Mucosa of descending colon (tissue), 3 donors: ENCODE data around the gene SLIT3. TPM values are rescaled to one million over a fixed set of nuclear protein-coding genes. Genes with fewer than 3 reads are reported as not detected.

Experiments used
- ATAC-seq: fragments of 200-7000 bp; cut with Tn5 transposase; one replicate; pipeline ENCODE4 v1.9.1; 2020; ENCODE audit warnings: mild to moderate bottlenecking, moderate library complexity
- DNase-seq, 3 donors: peaks; one replicate each; pipeline ENCODE4 v3.0.0-alpha.2; 2020
- H3K36me3 ChIP-seq: fragments of 200-600 bp; one replicate; pipeline ENCODE4 v1.8.0; 2021; ENCODE audit warnings: low read depth, mild to moderate bottlenecking
- H3K4me1 ChIP-seq: fragments of 200-600 bp; one replicate; pipeline ENCODE4 v1.8.0; 2021; ENCODE audit warnings: low read depth, mild to moderate bottlenecking
- H3K4me3 ChIP-seq: fragments of 200-600 bp; one replicate; pipeline ENCODE4 v1.8.0; 2021; ENCODE audit warnings: mild to moderate bottlenecking
- H3K9me3 ChIP-seq: fragments of 200-600 bp; one replicate; pipeline ENCODE4 v1.8.0; 2021; ENCODE audit warnings: mild to moderate bottlenecking
- CTCF ChIP-seq: fragments of 200-600 bp; IDR thresholded peaks from one replicate; pipeline ENCODE4 v1.8.0; 2022; ENCODE audit warnings: antibody characterized with exemption, mild to moderate bottlenecking
- intact Hi-C, 2 donors: fragments of 100-400 bp; cut with DNase I in 1 of 2; cut with micrococcal nuclease in 1 of 2; formaldehyde crosslinking; loops; one replicate each; pipeline versions ENCODE4 v1.11.0 to v1.11.1; 2022; cut with DNase I, micrococcal nuclease
- long read RNA-seq, 2 donors: library from polyadenylated mRNA; unstranded; transcript quantifications; one replicate each; pipeline ENCODE4 v2.0.0, GENCODE V29; 2019 to 2021
- total RNA-seq, 3 donors: library from RNA; stranded (reverse); fragmentation: NEBNext Ultra II Directional in 2 of 3; extraction: Animal tissue kit (Norgen Biotek cat#: 25700) in 2 of 3; gene quantifications; one replicate each; pipeline versions ENCODE4 v1.2.1 to v1.2.4, GENCODE V29; 2021 to 2023
- donor health status: DM: no; HTN: no; CAD: no; lungs with moderate emphysema.
- donor health status: DM: no; HTN: no; CAD: no.
- donor health status: DM: no; HTN: yes; CAD: no.

Gene SLIT3
- 10 to 100 TPM in 2 of 3 donors, 1 to 10 TPM in 1; 4.2 to 25.5 (median 16.1) TPM for total RNA-seq
- long read RNA-seq, donor 1, partial matches to known transcripts = 17 of 26 reads
- long read RNA-seq, donor 1, other reads (novel, unspliced or antisense) = 8 of 26 reads
- long read RNA-seq, donor 2 = 0 reads

GRCh38 chr5:169300468-169301385, at the start of gene SLIT3:
SLIT3 (minus strand) TSS chr5:169301139; CDS start chr5:169300709, 430 bp downstream.
- no peak for TF ChIP-seq CTCF
- intact Hi-C loops = loop anchor here in 1 of 2 donors (10.0 kb wide), 1 partner anchor 626 kb away; no protein-coding TSS in a partner anchor
- Histone ChIP-seq H3K4me1 (peaks cover 4% of the 10 kb centered on the region), H3K9me3 (no peaks in the 10 kb centered on the region), H3K4me3 (no peak within 1 kb of the TSS), H3K36me3 (no peaks in the 10 kb centered on the region)
- peak; percentile 37 to 70 (median 60) for DNase-seq
- ATAC-seq = peak; percentile 25

- TF ChIP-seq CTCF = no peak
- no peaks in the 10 kb centered on the region for H3K36me3 ChIP-seq
- H3K4me1 ChIP-seq = no peaks in the 10 kb centered on the region
- no peak for DNase-seq
- H3K9me3 ChIP-seq = no peaks in the 10 kb centered on the region
- no peak for ATAC-seq
- H3K4me3 ChIP-seq = no peak overlapping the region
- intact Hi-C loops = no loop called here
Observed at GRCh38 chr5:169350016-169350415, 49.1 kb upstream of the SLIT3 start.

- TF ChIP-seq CTCF = no peak
- ATAC-seq (no peak), DNase-seq (no peak)
- Histone ChIP-seq H3K4me3 (no peak overlapping the region), H3K36me3 (no peaks in the 10 kb centered on the region), H3K9me3 (no peaks in the 10 kb centered on the region), H3K4me1 (no peaks in the 10 kb centered on the region)
- intact Hi-C loops = no loop called here
Observed at GRCh38 chr5:169347786-169348185, 46.8 kb upstream of the SLIT3 start.

GRCh38 chr5:169344629-169345028, 43.7 kb upstream of the SLIT3 start:
- no peak overlapping the region for H3K4me3 ChIP-seq
- no peaks in the 10 kb centered on the region for H3K9me3 ChIP-seq
- intact Hi-C loops = no loop called here
- no peaks in the 10 kb centered on the region for H3K4me1 ChIP-seq
- DNase-seq (no peak), ATAC-seq (no peak)
- H3K36me3 ChIP-seq = no peaks in the 10 kb centered on the region
- no peak for TF ChIP-seq CTCF

GRCh38 chr5:169343766-169344165, 42.8 kb upstream of the SLIT3 start:
- Histone ChIP-seq H3K4me3 (no peak overlapping the region), H3K4me1 (no peaks in the 10 kb centered on the region), H3K36me3 (no peaks in the 10 kb centered on the region), H3K9me3 (no peaks in the 10 kb centered on the region)
- no peak for TF ChIP-seq CTCF
- ATAC-seq = no peak
- intact Hi-C loops = no loop called here
- DNase-seq = no peak
